HAP-1 (cell line): Measurements from ENCODE around the gene RFC2.

Experiments
- DNase-seq, 2 experiments: peaks; one replicate each; pipeline ENCODE4 v3.0.0-alpha.2; 2016 to 2020; ENCODE audit warnings: low spot score in 2 of 2
- H3K27me3 ChIP-seq: fragments of 250-450 bp; sonication (Bioruptor Pico); 2 replicates; pipeline ENCODE4 v1.5.1; 2020; ENCODE audit warnings: low read depth, mild to moderate bottlenecking, moderate library complexity
- H3K36me3 ChIP-seq: fragments of 250-450 bp; sonication (Bioruptor Pico); replicated peaks from 2 replicates; pipeline ENCODE4 v1.5.1; 2020; ENCODE audit warnings: mild to moderate bottlenecking
- H3K4me1 ChIP-seq: fragments of 250-450 bp; sonication (Bioruptor Pico); 2 replicates; pipeline ENCODE4 v1.5.1; 2020; ENCODE audit warnings: mild to moderate bottlenecking
- H3K4me3 ChIP-seq: fragments of 250-450 bp; sonication (Bioruptor Pico); 2 replicates; pipeline ENCODE4 v1.5.1; 2020; ENCODE audit warnings: mild to moderate bottlenecking, moderate library complexity
- H3K9me3 ChIP-seq: fragments of 250-450 bp; sonication (Bioruptor Pico); 2 replicates; pipeline ENCODE4 v1.5.1; 2020; ENCODE audit warnings: mild to moderate bottlenecking, moderate library complexity
- in situ Hi-C: fragments of 300-500 bp; cut with MboI; formaldehyde crosslinking; loops from 3 replicates; pipeline ENCODE4 v1.14.3; 2020; ENCODE audit warnings: low sequenced_read_pairs, inconsistent platforms, mixed read lengths

Gene RFC2

DNA sequence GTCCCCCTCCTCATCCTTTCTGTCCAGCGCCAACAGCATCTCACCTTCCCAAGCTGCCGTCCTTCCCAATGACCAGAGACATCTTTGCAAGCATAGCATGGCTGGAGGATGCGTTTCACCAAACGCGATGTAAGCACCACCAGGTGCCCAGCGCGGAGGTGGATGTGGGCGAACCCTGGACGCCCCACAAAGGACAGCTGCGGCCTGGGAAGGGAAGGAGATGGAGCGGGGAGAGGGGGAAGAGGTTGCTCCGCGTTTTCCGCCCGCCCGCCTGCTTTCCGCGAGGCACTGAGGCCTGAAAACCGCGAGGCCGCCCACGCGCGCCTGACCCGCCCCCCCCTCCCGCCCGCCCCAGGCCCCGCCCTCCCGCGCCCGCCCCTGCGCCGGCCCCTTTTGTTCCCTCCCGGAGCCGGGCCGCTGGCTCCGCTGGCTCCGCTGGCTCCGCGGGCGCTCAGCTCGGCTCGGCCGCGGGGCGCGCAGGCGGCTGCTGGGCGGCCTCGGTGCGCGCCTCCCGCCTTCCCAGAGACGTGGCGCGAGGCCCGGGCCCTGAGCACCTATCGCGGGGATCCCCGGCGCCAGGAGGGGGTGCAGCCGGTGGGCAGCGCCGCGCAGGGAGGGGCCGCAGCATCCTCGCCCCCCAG, 34.9 kb upstream of the RFC2 start, which contains the start of gene CLIP2:
CLIP2 (plus strand) TSS at position 390 of the 641 bp plus-strand sequence. CDS start 28,140 bp downstream, outside the sequence.
- peak; percentile 67 to 85 for DNase-seq
- Histone ChIP-seq H3K9me3 (no peaks in the 10 kb centered on the region), H3K4me3 (peak within 1 kb of the TSS; percentile 56), H3K4me1 (peaks cover 16% of the 10 kb centered on the region), H3K27me3 (no peaks in the 10 kb centered on the region), H3K36me3 (no peaks in the 10 kb centered on the region)
- in situ Hi-C loops: no loop called here

DNA sequence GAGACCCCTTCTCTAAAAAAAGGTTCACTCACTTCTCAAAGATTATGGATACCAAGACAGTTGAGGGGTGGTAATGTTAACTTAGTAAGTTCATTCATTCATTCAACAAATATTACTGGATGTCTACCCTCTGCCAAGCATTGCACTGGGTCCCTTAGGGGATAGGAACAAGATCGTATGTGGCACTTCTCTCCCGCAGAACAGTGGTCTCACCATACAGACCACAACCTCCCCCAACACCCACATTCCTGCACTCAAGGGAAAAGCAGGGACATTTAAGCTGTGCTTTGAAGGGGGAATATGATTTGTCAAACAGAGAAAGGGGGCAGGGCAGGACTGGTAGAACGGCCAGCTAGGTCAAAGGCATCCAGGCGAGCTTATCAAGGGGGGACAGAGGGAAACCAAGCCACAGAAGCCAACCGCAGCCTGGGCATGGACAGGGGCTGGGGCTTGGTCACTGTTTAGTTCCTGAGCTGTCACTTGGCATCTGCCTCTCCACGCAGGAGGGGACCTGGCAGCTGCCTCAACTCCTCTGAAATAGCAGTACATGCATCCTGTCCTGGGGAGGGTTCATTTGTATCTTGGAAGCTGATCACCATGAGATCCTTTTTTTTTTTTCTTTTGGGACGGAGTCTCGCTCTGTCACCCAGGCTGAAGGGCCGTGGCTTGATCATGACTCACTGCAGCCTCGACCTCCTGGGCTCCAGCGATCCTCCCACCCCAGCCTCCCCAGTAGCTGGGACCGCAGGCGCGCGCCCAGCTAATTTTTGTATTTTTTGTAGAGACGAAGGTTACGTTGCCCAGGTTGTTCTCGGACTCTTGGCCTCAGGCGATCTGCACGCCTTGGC, 34.1 kb upstream of the RFC2 start:
- H3K27me3 ChIP-seq: no peaks in the 10 kb centered on the region
- peak overlapping the region; percentile 35 for H3K4me3 ChIP-seq
- H3K4me1 ChIP-seq: peaks cover 16% of the 10 kb centered on the region
- no peak for DNase-seq
- in situ Hi-C loops: no loop called here
- H3K36me3 ChIP-seq: no peaks in the 10 kb centered on the region
- no peaks in the 10 kb centered on the region for H3K9me3 ChIP-seq

GRCh38 chr7:74287303-74288033, 33.3 kb upstream of the RFC2 start:
- in situ Hi-C loops: no loop called here
- Histone ChIP-seq H3K36me3 (no peaks in the 10 kb centered on the region), H3K9me3 (no peaks in the 10 kb centered on the region), H3K4me3 (no peak overlapping the region), H3K27me3 (no peaks in the 10 kb centered on the region), H3K4me1 (peaks cover 16% of the 10 kb centered on the region)
- DNase-seq: no peak

DNA sequence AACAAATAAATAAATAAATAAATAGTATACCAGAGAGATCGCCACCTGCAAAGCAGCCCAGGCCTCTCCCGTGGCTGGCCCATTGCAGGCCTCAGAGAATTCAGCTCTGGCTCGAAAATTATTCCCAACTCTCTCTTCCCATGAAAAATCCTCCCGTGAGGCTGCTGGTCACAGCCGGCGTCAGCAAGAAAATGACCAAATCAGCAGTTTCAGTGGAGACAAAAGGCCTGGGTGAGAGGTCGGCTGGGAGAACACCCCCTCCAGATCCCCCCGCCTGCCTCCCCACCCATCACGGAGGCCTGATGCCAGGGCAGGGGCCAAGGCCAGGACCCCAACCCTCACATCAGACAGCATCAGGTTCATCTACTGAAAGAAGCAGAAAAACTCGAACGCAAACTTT, 31.9 kb upstream of the RFC2 start:
- Histone ChIP-seq H3K4me3 (no peak overlapping the region), H3K9me3 (no peaks in the 10 kb centered on the region), H3K4me1 (peaks cover 16% of the 10 kb centered on the region), H3K36me3 (no peaks in the 10 kb centered on the region), H3K27me3 (no peaks in the 10 kb centered on the region)
- in situ Hi-C loops: no loop called here
- no peak for DNase-seq

- Histone ChIP-seq H3K27me3 (no peaks in the 10 kb centered on the region), H3K36me3 (no peaks in the 10 kb centered on the region), H3K4me1 (peaks cover 10% of the 10 kb centered on the region), H3K4me3 (no peak overlapping the region), H3K9me3 (no peaks in the 10 kb centered on the region)
- no peak for DNase-seq
- in situ Hi-C loops: no loop called here
Measured at GRCh38 chr7:74284781-74285259, 30.6 kb upstream of the RFC2 start.

DNA sequence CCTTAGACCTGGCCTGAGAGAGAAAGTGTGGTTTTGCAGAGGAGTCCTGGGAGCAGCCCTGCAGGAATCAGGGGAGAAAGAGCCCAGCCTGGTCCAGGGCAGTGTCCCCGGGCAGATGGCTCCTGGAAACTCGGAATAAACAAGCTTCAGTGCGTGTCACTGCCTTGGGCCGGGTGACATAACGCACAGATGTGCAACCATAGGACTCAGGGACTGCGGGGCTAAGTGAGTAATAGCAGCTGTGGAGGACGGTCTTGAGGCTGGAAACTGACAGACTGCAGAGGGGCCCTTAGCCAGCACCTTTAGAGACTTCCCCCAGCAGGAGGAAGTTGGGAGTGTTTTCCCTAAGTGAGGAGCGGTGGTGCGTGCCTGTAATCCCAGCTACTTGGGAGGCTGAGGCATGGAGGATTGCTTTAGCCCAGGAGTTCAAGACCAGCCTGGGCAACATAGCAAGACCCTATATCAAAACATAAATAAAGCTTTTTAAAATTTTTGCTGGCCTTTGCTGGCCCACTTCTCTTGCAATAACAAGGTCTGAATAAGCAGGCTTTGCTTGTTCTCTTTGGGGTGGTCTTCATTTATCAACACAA, 29.8 kb upstream of the RFC2 start:
- in situ Hi-C loops: no loop called here
- DNase-seq: no peak
- no peaks in the 10 kb centered on the region for H3K27me3 ChIP-seq
- H3K36me3 ChIP-seq: no peaks in the 10 kb centered on the region
- peaks cover 14% of the 10 kb centered on the region for H3K4me1 ChIP-seq
- no peak overlapping the region for H3K4me3 ChIP-seq
- H3K9me3 ChIP-seq: no peaks in the 10 kb centered on the region

GRCh38 chr7:74282748-74283459, 28.7 kb upstream of the RFC2 start:
- DNase-seq: peak; percentile 33 to 55
- Histone ChIP-seq H3K4me1 (peaks cover 6% of the 10 kb centered on the region), H3K9me3 (no peaks in the 10 kb centered on the region), H3K4me3 (no peak overlapping the region), H3K27me3 (no peaks in the 10 kb centered on the region), H3K36me3 (no peaks in the 10 kb centered on the region)
- in situ Hi-C loops: no loop called here

GRCh38 chr7:74280985-74281384, 26.8 kb upstream of the RFC2 start:
- H3K4me1 ChIP-seq: peaks cover 6% of the 10 kb centered on the region
- in situ Hi-C loops: no loop called here
- DNase-seq: no peak

DNA sequence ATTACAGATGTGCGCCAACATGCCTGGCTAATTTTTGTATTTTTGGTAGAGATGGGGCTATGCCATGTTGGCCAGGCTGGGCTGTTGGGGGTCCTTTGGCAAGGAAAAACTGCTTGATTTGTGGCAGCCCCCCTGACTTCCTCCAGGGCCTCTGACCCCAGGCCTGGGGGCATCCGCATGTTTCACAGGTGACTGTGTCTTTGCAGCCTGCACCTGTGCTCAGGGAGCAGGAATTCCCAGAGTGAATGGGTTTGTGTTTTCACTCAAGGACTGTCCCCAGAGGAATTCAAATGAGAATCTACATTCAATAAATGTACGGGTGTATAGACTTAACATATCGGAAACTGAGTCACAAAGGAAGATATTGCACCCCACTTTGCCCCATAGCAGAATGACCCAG, 23.4 kb upstream of the RFC2 start:
- DNase-seq: no peak
- in situ Hi-C loops: no loop called here
- H3K4me1 ChIP-seq: peaks cover 6% of the 10 kb centered on the region
- no peaks in the 10 kb centered on the region for H3K27me3 ChIP-seq
- no peak overlapping the region for H3K4me3 ChIP-seq
- H3K36me3 ChIP-seq: no peaks in the 10 kb centered on the region
- no peaks in the 10 kb centered on the region for H3K9me3 ChIP-seq

More at GRCh38 chr7:74280985-74281384, 26.8 kb upstream of the RFC2 start:
- H3K27me3 ChIP-seq: no peaks in the 10 kb centered on the region
- no peaks in the 10 kb centered on the region for H3K9me3 ChIP-seq
- no peak overlapping the region for H3K4me3 ChIP-seq
- H3K36me3 ChIP-seq: no peaks in the 10 kb centered on the region

GRCh38 chr7:74275401-74275881, 21.2 kb upstream of the RFC2 start:
- in situ Hi-C loops: no loop called here
- no peak overlapping the region for H3K4me3 ChIP-seq
- H3K9me3 ChIP-seq: no peaks in the 10 kb centered on the region
- H3K27me3 ChIP-seq: no peaks in the 10 kb centered on the region
- H3K36me3 ChIP-seq: no peaks in the 10 kb centered on the region
- peaks cover 6% of the 10 kb centered on the region for H3K4me1 ChIP-seq
- DNase-seq: peak in 1 of 2 experiments; percentile 71

GRCh38 chr7:74272305-74273038, 18.3 kb upstream of the RFC2 start:
- no peaks in the 10 kb centered on the region for H3K27me3 ChIP-seq
- H3K36me3 ChIP-seq: no peaks in the 10 kb centered on the region
- in situ Hi-C loops: no loop called here
- H3K4me3 ChIP-seq: no peak overlapping the region
- H3K4me1 ChIP-seq: no peaks in the 10 kb centered on the region
- H3K9me3 ChIP-seq: no peaks in the 10 kb centered on the region
- DNase-seq: no peak

DNA sequence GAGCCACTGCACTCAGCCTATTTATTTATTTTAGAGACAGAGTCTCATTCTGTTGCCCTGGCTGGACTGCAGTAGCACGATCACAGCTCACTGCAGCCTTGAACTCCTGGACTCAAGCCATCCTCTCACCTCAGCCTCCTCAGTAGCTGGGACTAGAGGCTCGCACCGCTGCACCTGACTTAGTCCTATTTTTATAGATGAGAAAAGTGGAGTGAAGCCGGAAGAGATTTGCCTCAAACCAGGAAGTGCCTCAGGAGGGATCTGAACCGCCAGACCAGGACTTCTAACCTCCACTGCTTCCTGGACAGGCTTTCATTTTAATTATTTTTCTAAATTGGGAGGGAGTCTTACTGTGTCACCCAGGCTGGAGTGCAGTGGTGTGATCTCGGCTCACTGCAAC, 17.5 kb upstream of the RFC2 start:
- Histone ChIP-seq H3K4me3 (no peak overlapping the region), H3K36me3 (no peaks in the 10 kb centered on the region), H3K9me3 (no peaks in the 10 kb centered on the region), H3K4me1 (no peaks in the 10 kb centered on the region), H3K27me3 (no peaks in the 10 kb centered on the region)
- DNase-seq: no peak
- in situ Hi-C loops: no loop called here
